Measurements from ENCODE around the gene SYT15. TPM values are rescaled to one million over a fixed set of nuclear protein-coding genes. Genes with fewer than 3 reads are reported as not detected.

Gene SYT15
- 0.08 and 0.24 TPM in 2 replicates for total RNA-seq (2014; rRNA removed; shearing (Covaris generic))

GRCh38 chr10:46578474-46579178 is at the start of gene SYT15:
TSS of gene SYT15 (plus strand) at chr10:46579128. CDS start at chr10:46579169, 41 bp downstream.

GRCh38 chr10:46556515-46557318 is 22.2 kb upstream of the SYT15 start, which contains the start of gene GPRIN2:
TSS of gene GPRIN2 (minus strand) at chr10:46556658. CDS start at chr10:46550736, 5,922 bp downstream.

Other genes with a start within 250 kb of the SYT15 start
- 0.13 TPM in 1 of 2 replicates, not detected in the other for gene ANXA8L1, start 203.4 kb upstream of the SYT15 start, total RNA-seq (2014; rRNA removed; shearing (Covaris generic))
- gene NPY4R, start 113.2 kb upstream of the SYT15 start, total RNA-seq (2014; rRNA removed; shearing (Covaris generic)) = not detected in 2 replicates
- gene GPRIN2, start 22.5 kb upstream of the SYT15 start, total RNA-seq (2014; rRNA removed; shearing (Covaris generic)) = not detected in 2 replicates

All from A375 (cell line).